ENCODE measurements around the gene TRIM37. TPM values are rescaled to one million over a fixed set of nuclear protein-coding genes. Genes with fewer than 3 reads are reported as not detected.

Gene TRIM37
- total RNA-seq, 1 experiment from 2014 or later: 62.3 TPM

DNA sequence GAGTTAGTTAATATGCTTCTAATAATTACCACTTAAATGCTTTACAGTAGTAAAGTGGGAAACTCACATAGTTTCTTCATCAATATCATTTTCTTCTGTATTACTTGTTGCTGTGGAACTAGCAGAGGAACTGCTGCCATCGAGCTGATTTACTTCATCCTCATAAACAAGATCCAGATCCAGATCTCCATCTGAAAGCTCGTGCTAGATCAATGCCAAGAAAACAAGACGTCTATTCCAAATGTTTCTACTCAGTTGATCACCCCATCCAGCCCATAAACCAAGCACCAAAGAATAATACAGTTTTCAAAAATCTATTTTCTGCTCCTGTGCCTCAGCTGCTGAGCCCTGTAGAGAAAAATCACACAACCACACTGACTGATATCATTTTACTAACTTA, 59.1 kb downstream of the TRIM37 start:
- Mint-ChIP-seq H3K36me3 (peaks cover 48% of the 10 kb centered on the region), H3K9me3 (no peaks in the 10 kb centered on the region), H3K4me1 (no peaks in the 10 kb centered on the region), H3K27me3 (ENCODE audit: low read depth) (no peaks in the 10 kb centered on the region), H3K27ac (0 out of 2 replicates have a peak overlapping the region, but pooled peaks have one; percentile 1), H3K4me3 (no peak overlapping the region)
- POLR2A ChIA-PET: no interaction called here
- ATAC-seq (no peak), DNase-seq (ENCODE audit: low spot score) (no peak)
- CTCF ChIA-PET: no interaction called here
- TF ChIP-seq, protein P1, sequence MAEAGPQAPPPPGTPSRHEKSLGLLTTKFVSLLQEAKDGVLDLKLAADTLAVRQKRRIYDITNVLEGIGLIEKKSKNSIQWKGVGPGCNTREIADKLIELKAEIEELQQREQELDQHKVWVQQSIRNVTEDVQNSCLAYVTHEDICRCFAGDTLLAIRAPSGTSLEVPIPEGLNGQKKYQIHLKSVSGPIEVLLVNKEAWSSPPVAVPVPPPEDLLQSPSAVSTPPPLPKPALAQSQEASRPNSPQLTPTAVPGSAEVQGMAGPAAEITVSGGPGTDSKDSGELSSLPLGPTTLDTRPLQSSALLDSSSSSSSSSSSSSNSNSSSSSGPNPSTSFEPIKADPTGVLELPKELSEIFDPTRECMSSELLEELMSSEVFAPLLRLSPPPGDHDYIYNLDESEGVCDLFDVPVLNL (CRISPR knock-in tag; IDR thresholded peaks at IDR 0.05; ENCODE audit: borderline replicate concordance, low read depth): no peak
- TF ChIP-seq, protein P2, sequence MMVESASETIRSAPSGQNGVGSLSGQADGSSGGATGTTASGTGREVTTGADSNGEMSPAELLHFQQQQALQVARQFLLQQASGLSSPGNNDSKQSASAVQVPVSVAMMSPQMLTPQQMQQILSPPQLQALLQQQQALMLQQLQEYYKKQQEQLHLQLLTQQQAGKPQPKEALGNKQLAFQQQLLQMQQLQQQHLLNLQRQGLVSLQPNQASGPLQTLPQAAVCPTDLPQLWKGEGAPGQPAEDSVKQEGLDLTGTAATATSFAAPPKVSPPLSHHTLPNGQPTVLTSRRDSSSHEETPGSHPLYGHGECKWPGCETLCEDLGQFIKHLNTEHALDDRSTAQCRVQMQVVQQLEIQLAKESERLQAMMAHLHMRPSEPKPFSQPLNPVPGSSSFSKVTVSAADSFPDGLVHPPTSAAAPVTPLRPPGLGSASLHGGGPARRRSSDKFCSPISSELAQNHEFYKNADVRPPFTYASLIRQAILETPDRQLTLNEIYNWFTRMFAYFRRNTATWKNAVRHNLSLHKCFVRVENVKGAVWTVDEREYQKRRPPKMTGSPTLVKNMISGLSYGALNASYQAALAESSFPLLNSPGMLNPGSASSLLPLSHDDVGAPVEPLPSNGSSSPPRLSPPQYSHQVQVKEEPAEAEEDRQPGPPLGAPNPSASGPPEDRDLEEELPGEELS (CRISPR knock-in tag; IDR thresholded peaks at IDR 0.05): no peak
- TF ChIP-seq, protein P3, sequence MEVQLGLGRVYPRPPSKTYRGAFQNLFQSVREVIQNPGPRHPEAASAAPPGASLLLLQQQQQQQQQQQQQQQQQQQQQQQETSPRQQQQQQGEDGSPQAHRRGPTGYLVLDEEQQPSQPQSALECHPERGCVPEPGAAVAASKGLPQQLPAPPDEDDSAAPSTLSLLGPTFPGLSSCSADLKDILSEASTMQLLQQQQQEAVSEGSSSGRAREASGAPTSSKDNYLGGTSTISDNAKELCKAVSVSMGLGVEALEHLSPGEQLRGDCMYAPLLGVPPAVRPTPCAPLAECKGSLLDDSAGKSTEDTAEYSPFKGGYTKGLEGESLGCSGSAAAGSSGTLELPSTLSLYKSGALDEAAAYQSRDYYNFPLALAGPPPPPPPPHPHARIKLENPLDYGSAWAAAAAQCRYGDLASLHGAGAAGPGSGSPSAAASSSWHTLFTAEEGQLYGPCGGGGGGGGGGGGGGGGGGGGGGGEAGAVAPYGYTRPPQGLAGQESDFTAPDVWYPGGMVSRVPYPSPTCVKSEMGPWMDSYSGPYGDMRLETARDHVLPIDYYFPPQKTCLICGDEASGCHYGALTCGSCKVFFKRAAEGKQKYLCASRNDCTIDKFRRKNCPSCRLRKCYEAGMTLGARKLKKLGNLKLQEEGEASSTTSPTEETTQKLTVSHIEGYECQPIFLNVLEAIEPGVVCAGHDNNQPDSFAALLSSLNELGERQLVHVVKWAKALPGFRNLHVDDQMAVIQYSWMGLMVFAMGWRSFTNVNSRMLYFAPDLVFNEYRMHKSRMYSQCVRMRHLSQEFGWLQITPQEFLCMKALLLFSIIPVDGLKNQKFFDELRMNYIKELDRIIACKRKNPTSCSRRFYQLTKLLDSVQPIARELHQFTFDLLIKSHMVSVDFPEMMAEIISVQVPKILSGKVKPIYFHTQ (CRISPR knock-in tag; IDR thresholded peaks at IDR 0.05): no peak
- TF ChIP-seq NFATC4 (CRISPR knock-in tag; IDR thresholded peaks at IDR 0.05) (no peak), JUN (CRISPR knock-in tag; IDR thresholded peaks at IDR 0.05) (no peak), ZNF671 (CRISPR knock-in tag; IDR thresholded peaks at IDR 0.05) (no peak), ESRRA (CRISPR knock-in tag; IDR thresholded peaks at IDR 0.05; ENCODE audit: borderline replicate concordance) (no peak), ZNF263 (CRISPR knock-in tag; IDR thresholded peaks at IDR 0.05; ENCODE audit: low read depth) (no peak), NR3C1 (CRISPR knock-in tag; conservative IDR thresholded peaks at IDR 0.05; ENCODE audit: low read depth) (no peak), JAZF1 (CRISPR knock-in tag; IDR thresholded peaks at IDR 0.05) (no peak), FOXK1 (CRISPR knock-in tag; IDR thresholded peaks at IDR 0.05) (no peak)
- TF ChIP-seq, protein P4, sequence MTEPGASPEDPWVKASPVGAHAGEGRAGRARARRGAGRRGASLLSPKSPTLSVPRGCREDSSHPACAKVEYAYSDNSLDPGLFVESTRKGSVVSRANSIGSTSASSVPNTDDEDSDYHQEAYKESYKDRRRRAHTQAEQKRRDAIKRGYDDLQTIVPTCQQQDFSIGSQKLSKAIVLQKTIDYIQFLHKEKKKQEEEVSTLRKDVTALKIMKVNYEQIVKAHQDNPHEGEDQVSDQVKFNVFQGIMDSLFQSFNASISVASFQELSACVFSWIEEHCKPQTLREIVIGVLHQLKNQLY (CRISPR knock-in tag; IDR thresholded peaks at IDR 0.05): no peak
- TF ChIP-seq, protein P5, sequence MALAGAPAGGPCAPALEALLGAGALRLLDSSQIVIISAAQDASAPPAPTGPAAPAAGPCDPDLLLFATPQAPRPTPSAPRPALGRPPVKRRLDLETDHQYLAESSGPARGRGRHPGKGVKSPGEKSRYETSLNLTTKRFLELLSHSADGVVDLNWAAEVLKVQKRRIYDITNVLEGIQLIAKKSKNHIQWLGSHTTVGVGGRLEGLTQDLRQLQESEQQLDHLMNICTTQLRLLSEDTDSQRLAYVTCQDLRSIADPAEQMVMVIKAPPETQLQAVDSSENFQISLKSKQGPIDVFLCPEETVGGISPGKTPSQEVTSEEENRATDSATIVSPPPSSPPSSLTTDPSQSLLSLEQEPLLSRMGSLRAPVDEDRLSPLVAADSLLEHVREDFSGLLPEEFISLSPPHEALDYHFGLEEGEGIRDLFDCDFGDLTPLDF (CRISPR knock-in tag; IDR thresholded peaks at IDR 0.05): no peak
- TF ChIP-seq, protein P6, sequence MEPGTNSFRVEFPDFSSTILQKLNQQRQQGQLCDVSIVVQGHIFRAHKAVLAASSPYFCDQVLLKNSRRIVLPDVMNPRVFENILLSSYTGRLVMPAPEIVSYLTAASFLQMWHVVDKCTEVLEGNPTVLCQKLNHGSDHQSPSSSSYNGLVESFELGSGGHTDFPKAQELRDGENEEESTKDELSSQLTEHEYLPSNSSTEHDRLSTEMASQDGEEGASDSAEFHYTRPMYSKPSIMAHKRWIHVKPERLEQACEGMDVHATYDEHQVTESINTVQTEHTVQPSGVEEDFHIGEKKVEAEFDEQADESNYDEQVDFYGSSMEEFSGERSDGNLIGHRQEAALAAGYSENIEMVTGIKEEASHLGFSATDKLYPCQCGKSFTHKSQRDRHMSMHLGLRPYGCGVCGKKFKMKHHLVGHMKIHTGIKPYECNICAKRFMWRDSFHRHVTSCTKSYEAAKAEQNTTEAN (CRISPR knock-in tag; IDR thresholded peaks at IDR 0.05): no peak
- TF ChIP-seq, protein P7, sequence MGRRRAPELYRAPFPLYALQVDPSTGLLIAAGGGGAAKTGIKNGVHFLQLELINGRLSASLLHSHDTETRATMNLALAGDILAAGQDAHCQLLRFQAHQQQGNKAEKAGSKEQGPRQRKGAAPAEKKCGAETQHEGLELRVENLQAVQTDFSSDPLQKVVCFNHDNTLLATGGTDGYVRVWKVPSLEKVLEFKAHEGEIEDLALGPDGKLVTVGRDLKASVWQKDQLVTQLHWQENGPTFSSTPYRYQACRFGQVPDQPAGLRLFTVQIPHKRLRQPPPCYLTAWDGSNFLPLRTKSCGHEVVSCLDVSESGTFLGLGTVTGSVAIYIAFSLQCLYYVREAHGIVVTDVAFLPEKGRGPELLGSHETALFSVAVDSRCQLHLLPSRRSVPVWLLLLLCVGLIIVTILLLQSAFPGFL (CRISPR knock-in tag; IDR thresholded peaks at IDR 0.05; ENCODE audit: borderline replicate concordance): no peak
- TF ChIP-seq, protein P8, sequence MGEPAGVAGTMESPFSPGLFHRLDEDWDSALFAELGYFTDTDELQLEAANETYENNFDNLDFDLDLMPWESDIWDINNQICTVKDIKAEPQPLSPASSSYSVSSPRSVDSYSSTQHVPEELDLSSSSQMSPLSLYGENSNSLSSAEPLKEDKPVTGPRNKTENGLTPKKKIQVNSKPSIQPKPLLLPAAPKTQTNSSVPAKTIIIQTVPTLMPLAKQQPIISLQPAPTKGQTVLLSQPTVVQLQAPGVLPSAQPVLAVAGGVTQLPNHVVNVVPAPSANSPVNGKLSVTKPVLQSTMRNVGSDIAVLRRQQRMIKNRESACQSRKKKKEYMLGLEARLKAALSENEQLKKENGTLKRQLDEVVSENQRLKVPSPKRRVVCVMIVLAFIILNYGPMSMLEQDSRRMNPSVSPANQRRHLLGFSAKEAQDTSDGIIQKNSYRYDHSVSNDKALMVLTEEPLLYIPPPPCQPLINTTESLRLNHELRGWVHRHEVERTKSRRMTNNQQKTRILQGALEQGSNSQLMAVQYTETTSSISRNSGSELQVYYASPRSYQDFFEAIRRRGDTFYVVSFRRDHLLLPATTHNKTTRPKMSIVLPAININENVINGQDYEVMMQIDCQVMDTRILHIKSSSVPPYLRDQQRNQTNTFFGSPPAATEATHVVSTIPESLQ (CRISPR knock-in tag; IDR thresholded peaks at IDR 0.05): no peak
- TF ChIP-seq, protein P9, sequence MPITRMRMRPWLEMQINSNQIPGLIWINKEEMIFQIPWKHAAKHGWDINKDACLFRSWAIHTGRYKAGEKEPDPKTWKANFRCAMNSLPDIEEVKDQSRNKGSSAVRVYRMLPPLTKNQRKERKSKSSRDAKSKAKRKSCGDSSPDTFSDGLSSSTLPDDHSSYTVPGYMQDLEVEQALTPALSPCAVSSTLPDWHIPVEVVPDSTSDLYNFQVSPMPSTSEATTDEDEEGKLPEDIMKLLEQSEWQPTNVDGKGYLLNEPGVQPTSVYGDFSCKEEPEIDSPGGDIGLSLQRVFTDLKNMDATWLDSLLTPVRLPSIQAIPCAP (CRISPR knock-in tag; IDR thresholded peaks at IDR 0.05): no peak
- TF ChIP-seq, protein P10, sequence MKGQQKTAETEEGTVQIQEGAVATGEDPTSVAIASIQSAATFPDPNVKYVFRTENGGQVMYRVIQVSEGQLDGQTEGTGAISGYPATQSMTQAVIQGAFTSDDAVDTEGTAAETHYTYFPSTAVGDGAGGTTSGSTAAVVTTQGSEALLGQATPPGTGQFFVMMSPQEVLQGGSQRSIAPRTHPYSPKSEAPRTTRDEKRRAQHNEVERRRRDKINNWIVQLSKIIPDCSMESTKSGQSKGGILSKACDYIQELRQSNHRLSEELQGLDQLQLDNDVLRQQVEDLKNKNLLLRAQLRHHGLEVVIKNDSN (CRISPR knock-in tag; IDR thresholded peaks at IDR 0.05): no peak
- TF ChIP-seq, protein P11, sequence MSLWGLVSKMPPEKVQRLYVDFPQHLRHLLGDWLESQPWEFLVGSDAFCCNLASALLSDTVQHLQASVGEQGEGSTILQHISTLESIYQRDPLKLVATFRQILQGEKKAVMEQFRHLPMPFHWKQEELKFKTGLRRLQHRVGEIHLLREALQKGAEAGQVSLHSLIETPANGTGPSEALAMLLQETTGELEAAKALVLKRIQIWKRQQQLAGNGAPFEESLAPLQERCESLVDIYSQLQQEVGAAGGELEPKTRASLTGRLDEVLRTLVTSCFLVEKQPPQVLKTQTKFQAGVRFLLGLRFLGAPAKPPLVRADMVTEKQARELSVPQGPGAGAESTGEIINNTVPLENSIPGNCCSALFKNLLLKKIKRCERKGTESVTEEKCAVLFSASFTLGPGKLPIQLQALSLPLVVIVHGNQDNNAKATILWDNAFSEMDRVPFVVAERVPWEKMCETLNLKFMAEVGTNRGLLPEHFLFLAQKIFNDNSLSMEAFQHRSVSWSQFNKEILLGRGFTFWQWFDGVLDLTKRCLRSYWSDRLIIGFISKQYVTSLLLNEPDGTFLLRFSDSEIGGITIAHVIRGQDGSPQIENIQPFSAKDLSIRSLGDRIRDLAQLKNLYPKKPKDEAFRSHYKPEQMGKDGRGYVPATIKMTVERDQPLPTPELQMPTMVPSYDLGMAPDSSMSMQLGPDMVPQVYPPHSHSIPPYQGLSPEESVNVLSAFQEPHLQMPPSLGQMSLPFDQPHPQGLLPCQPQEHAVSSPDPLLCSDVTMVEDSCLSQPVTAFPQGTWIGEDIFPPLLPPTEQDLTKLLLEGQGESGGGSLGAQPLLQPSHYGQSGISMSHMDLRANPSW (CRISPR knock-in tag; conservative IDR thresholded peaks at IDR 0.05; ENCODE audit: low read depth): no peak

Data from WTC11 (cell line).